PC-3 (cell line): ENCODE data around the gene PURA.
A peak's percentile ranks its signal among the peaks of the same experiment; 100 is the strongest.

ENCODE experiments used
- EZH2phosphoT487 ChIP-seq: fragments of 300-600 bp; sonication (generic); IDR thresholded peaks from 2 replicates; pipeline ENCODE4 v1.6.1; 2018; ENCODE audit warnings: mild to moderate bottlenecking, antibody characterized with exemption, low read length, borderline replicate concordance
- TF ChIP-seq, protein P1 (sequence below): fragments of 300-600 bp; sonication (generic); conservative IDR thresholded peaks from 2 replicates; pipeline ENCODE4 v1.5.1; 2017; ENCODE audit warnings: antibody characterized with exemption, low read depth, mild to moderate bottlenecking, low read length

DNA sequence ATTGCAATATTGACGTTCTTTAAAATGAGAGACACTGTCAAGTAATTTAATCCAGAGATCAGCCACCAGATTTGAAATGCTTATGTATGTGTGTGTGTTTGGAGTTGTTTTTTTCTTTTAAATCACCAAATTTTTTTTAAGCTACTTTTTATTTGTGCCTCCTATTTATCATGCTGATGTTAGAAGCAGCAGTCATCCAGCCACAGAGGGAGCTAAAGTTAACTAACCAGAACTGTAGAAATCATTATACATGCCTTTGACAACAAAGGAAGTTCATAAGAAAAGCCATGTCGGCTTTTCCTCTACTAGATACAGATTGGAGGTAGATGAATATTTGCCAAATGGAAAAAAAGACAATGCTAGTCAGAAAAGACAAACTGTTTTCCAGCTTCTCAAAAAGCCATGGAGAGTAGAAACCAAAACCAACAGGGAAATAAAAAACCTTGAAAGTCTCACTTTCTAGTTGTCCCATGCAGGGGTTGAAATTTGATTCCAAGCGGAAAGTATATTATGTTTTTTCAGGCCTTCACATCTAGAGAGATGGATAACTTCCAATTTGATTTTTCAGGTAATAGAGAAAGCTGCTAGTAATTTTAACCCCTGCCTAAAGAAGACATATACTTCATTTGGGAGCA, 4.5 kb downstream of the PURA start:
- TF ChIP-seq, protein P1, sequence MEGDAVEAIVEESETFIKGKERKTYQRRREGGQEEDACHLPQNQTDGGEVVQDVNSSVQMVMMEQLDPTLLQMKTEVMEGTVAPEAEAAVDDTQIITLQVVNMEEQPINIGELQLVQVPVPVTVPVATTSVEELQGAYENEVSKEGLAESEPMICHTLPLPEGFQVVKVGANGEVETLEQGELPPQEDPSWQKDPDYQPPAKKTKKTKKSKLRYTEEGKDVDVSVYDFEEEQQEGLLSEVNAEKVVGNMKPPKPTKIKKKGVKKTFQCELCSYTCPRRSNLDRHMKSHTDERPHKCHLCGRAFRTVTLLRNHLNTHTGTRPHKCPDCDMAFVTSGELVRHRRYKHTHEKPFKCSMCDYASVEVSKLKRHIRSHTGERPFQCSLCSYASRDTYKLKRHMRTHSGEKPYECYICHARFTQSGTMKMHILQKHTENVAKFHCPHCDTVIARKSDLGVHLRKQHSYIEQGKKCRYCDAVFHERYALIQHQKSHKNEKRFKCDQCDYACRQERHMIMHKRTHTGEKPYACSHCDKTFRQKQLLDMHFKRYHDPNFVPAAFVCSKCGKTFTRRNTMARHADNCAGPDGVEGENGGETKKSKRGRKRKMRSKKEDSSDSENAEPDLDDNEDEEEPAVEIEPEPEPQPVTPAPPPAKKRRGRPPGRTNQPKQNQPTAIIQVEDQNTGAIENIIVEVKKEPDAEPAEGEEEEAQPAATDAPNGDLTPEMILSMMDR = peak; percentile 47; the same call in 1 of the 2 replicates
- TF ChIP-seq EZH2phosphoT487 = no peak
